ENCODE data around the gene PITPNM2. TPM values are rescaled to one million over a fixed set of nuclear protein-coding genes. Genes with fewer than 3 reads are reported as not detected.

PITPNM2 gene
- total and polyA plus RNA-seq, 11 donors = 12.0 to 28.5 (median 20.7) TPM

DNA sequence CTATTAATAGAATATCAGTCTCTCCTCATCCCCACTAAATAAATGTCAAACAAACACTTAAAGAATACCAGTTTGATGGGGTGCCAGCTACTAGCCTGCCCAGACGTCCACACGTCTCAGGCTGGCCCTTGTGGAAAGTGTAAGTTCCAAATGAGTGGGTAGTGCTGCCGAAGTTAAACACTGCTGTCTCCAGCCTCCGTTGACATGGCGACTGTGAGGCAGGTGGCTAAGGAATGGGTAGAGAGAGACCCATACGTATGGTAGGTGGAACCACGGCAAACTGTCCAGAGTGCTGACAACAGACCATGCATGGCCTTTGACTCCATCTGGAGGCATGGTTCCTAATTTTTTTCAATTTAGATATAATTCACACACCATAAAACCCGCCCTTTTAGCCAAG is 37.9 kb downstream of the PITPNM2 start:
- ATAC-seq = peak in 1 of 4 donors; percentile 12
- no peak overlapping the region for H3K4me3 ChIP-seq
- peaks cover 18 to 92% (median 64%) of the 10 kb centered on the region in 12 donors for H3K4me1 ChIP-seq
- intact Hi-C loops (cut with DNase I) = loop anchor here in 1 of 10 donors (5.0 to 10.0 kb wide), 2 partner anchors 39 to 68 kb away; partner anchors contain the start of gene PITPNM2
- 56 to 67% (median 63%) methylated on average over 8 of the region's 8 CpGs for WGBS, 4 donors
- no peaks in the 10 kb centered on the region for H3K27me3 ChIP-seq
- H3K36me3 ChIP-seq = peaks cover 0 to 8% (median 0%) of the 10 kb centered on the region in 9 donors
- TF ChIP-seq POLR2A (IDR thresholded peaks at IDR 0.05) = no peak
- DNase-seq = no peak
- H3K9me3 ChIP-seq = no peaks in the 10 kb centered on the region
- H3K27ac ChIP-seq = peak overlapping the region in 6 of 12 donors; percentile 3 to 83 (median 36)

DNA sequence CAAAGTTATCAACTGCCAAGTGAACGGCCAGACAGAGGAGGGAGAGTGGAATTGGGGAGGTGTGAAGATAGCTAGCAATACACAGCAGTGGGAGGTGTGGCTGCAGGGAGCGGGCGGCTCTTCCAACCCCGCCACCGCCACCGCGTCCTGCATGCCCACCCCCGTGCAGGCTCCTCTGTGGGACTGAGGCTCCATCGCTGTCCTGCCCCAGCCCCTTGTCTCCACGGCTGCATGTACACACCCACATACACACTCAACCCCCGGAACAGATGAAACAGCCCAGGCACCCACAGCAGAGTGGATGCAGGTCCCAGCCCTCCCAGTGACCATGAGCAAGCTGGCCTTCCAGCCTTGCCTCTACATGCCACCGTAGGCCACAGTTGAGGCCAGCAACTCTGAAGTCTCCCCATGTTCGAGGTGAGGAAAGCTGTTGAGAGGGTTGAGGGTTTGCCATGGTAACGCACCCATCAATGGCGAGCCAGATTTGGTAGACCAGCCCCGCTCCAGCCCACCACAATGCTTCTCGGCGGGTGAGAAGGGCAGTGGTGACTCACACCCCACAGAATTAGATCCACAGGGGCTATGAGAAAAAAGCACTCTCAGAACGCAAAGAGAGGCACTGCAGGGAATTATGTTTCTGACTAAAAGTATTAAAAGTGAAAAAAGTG is 39.3 kb downstream of the PITPNM2 start:
- H3K27me3 ChIP-seq = no peaks in the 10 kb centered on the region
- peaks cover 0 to 8% (median 0%) of the 10 kb centered on the region in 9 donors for H3K36me3 ChIP-seq
- no peak for ATAC-seq
- DNase-seq = peak in 1 of 5 donors; percentile 37
- H3K27ac ChIP-seq = peak overlapping the region in 7 of 12 donors; percentile 2 to 88 (median 25)
- 75 to 82% (median 82%) methylated on average over 19 of the region's 19 CpGs for WGBS, 4 donors
- intact Hi-C loops (cut with DNase I) = loop anchor here in 1 of 10 donors (5.0 to 10.0 kb wide), 2 partner anchors 41 to 67 kb away; partner anchors contain the start of gene PITPNM2
- H3K4me1 ChIP-seq = peaks cover 24 to 92% (median 70%) of the 10 kb centered on the region in 12 donors
- H3K4me3 ChIP-seq = no peak overlapping the region
- H3K9me3 ChIP-seq = no peaks in the 10 kb centered on the region
- TF ChIP-seq POLR2A (IDR thresholded peaks at IDR 0.05) (no peak), CTCF (IDR thresholded peaks at IDR 0.05) (no peak)

GRCh38 chr12:123109319-123109772 is 41.5 kb downstream of the PITPNM2 start:
- intact Hi-C loops (cut with DNase I) = loop anchor here in 7 of 10 donors (5.0 kb wide), 2 partner anchors 33 to 38 kb away; no protein-coding TSS in a partner anchor
- peak in 1 of 5 donors; percentile 49 for DNase-seq
- Histone ChIP-seq H3K4me1 (peaks cover 15 to 85% (median 62%) of the 10 kb centered on the region in 12 donors), H3K4me3 (no peak overlapping the region), H3K9me3 (no peaks in the 10 kb centered on the region), H3K36me3 (peaks cover 0 to 8% (median 0%) of the 10 kb centered on the region in 9 donors), H3K27me3 (no peaks in the 10 kb centered on the region), H3K27ac (peak overlapping the region in 11 of 12 donors; percentile 25 to 88 (median 77))
- no peak for TF ChIP-seq CTCF (IDR thresholded peaks at IDR 0.05)
- no peak for TF ChIP-seq POLR2A (IDR thresholded peaks at IDR 0.05)
- ATAC-seq = no peak
- 31 to 76% (median 65%) methylated on average over 3 of the region's 3 CpGs for WGBS, 4 donors

- peak in 1 of 5 donors; percentile 22 for DNase-seq
- no peak for ATAC-seq
- no peak overlapping the region for H3K4me3 ChIP-seq
- peak overlapping the region in 11 of 12 donors; percentile 66 to 91 (median 82) for H3K27ac ChIP-seq
- H3K9me3 ChIP-seq = no peaks in the 10 kb centered on the region
- WGBS, 4 donors = 61 to 81% (median 69%) methylated on average over 7 of the region's 7 CpGs
- intact Hi-C loops (cut with DNase I) = loop anchor here in 7 of 10 donors (5.0 kb wide), 2 partner anchors 34 to 39 kb away; no protein-coding TSS in a partner anchor
- H3K4me1 ChIP-seq = peaks cover 15 to 82% (median 59%) of the 10 kb centered on the region in 12 donors
- H3K36me3 ChIP-seq = peaks cover 0 to 8% (median 0%) of the 10 kb centered on the region in 9 donors
- no peaks in the 10 kb centered on the region for H3K27me3 ChIP-seq
- TF ChIP-seq POLR2A (IDR thresholded peaks at IDR 0.05) = no peak
- TF ChIP-seq CTCF (IDR thresholded peaks at IDR 0.05) = no peak
These were observed 42.2 kb downstream of the PITPNM2 start for GRCh38 chr12:123108682-123109066.
